Lung (tissue), 12 donors: ENCODE results near the gene FZD2. TPM values are rescaled to one million over a fixed set of nuclear protein-coding genes. Genes with fewer than 3 reads are reported as not detected.
A peak's percentile ranks its signal among the peaks of the same experiment; 100 is the strongest.

Experiments used
- ATAC-seq: fragments of 200-7000 bp; cut with Tn5 transposase; one replicate; pipeline ENCODE4 v1.9.1; 2020; ENCODE audit warnings: moderate number of reproducible peaks; ENCODE audit not compliant: insufficient read depth, low FRiP score
- DNase-seq, 3 donors: peaks; one replicate each; pipeline ENCODE4 v3.0.0-alpha.2; 2013 to 2017
- H3K27ac ChIP-seq, 2 donors: one replicate each; pipeline ENCODE4 v1.5.1; 2013; ENCODE audit warnings: mild to moderate bottlenecking in 2 of 2, moderate library complexity in 2 of 2, control low read depth in 1 of 2, inconsistent platforms in 1 of 2, low read depth in 1 of 2, low read length in 1 of 2
- H3K27me3 ChIP-seq, 3 donors: one replicate each; pipeline ENCODE4 v1.5.1; 2013; ENCODE audit warnings: low read length in 2 of 3; ENCODE audit not compliant: control insufficient read depth in 3 of 3, insufficient read depth in 3 of 3
- H3K36me3 ChIP-seq, 4 donors: one replicate each; pipeline ENCODE4 v1.5.1; 2013; ENCODE audit warnings: low read length in 4 of 4, mild to moderate bottlenecking in 1 of 4, moderate library complexity in 1 of 4; ENCODE audit not compliant: control insufficient read depth in 4 of 4, insufficient read depth in 4 of 4
- H3K4me1 ChIP-seq, 5 donors: one replicate each; pipeline ENCODE4 v1.5.1; 2013; ENCODE audit warnings: low read length in 5 of 5, mild to moderate bottlenecking in 2 of 5, moderate library complexity in 1 of 5; ENCODE audit not compliant: control insufficient read depth in 5 of 5, insufficient read depth in 5 of 5
- H3K4me3 ChIP-seq: one replicate; pipeline ENCODE4 v1.5.1; 2013; ENCODE audit warnings: mild to moderate bottlenecking, control low read depth, moderate library complexity
- H3K9ac ChIP-seq, 2 donors: one replicate each; pipeline ENCODE4 v1.5.1; 2013; ENCODE audit warnings: low read length in 2 of 2, control low read depth in 1 of 2; ENCODE audit not compliant: insufficient read depth in 1 of 2
- H3K9me3 ChIP-seq, 4 donors: one replicate each; pipeline ENCODE4 v1.5.1; 2013; ENCODE audit warnings: low read length in 3 of 4, mild to moderate bottlenecking in 1 of 4, moderate library complexity in 1 of 4; ENCODE audit not compliant: control insufficient read depth in 4 of 4, insufficient read depth in 3 of 4
- WGBS, 2 donors: extraction: QIAGEN DNeasy Blood & Tissue Kit; methylation state at CpG; one replicate each; pipeline ENCODE4 v1.1.7; 2013; 5-methylcytosine and 5-hydroxymethylcytosine counted together
- polyA plus RNA-seq, 2 donors: library from polyadenylated mRNA; stranded (reverse); fragments of 200-250 nt; gene quantifications; one replicate each; pipeline ENCODE4 v1.2.1, GENCODE V29; 2013
- total RNA-seq, 2 donors: library from RNA; depleted of rRNA in 1 of 2; stranded (reverse); fragments of >200 nt in 1 of 2; gene quantifications; one replicate each; pipeline ENCODE4 v1.2.1, GENCODE V29; 2014 to 2021
- TF ChIP-seq, protein P1 (sequence below): IDR thresholded peaks from 2 replicates; pipeline ENCODE4 v1.5.1; 2012; ENCODE audit warnings: mild to moderate bottlenecking; ENCODE audit errors: control extremely low read depth, extremely low read depth
- donor health status: control.
- donor health status: control.
- donor health status: Bipolar disorder and iron deficiency.
- donor health status: healthy.
- donor health status: DM: yes; HTN: yes; CAD: no.

Gene FZD2
- total and polyA plus RNA-seq, 4 donors, result 3.8 to 14.1 (median 6.9) TPM

DNA sequence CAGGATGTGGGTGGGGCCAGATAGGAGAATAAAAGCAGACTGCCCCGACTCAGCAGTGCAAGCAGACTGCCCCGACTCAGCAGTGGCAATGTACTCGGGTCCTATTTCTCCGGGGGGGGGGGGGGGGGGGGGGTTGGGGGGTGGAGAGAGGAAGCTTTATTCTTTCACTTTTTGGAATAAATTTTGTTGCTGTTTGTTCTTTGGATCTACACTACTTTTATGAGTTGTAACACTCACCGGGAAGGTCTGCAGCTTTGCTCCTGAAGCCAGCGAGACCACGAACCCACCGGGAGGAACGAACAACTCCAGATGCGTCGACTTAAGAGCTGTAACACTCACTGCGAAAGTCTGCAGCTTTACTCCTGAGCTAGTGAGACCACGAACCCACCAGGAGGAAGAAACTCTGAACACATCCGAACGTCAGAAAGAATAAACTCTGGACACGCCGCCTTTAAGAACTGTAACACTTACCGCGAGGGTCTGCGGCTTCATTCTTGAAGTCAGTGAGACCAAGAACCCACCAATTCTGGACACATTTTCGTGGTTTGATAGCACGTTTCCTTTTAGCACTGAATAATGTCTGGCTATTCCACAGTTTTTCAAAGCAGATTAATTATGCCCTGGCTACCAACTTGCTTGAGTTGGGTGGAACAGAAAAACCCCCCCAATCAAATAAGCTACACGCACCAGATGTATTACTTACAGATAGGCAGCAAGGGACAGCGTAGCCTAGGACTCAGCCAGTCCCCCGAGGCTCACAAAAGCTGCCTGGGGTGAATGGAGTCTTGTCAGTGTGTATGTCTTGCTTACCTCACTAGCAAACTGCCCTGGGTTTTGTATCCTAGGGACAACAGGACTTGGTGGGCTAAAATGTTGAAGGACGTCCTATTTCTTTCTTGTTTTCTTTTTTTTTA lies 11.9 kb downstream of the FZD2 start:
- Histone ChIP-seq H3K36me3 (no peaks in the 10 kb centered on the region), H3K4me3 (no peak overlapping the region), H3K27me3 (no peaks in the 10 kb centered on the region), H3K9ac (no peak overlapping the region), H3K27ac (no peak overlapping the region), H3K4me1 (no peaks in the 10 kb centered on the region), H3K9me3 (peaks cover 0 to 8% (median 4%) of the 10 kb centered on the region in 4 donors)
- peak in 1 of 3 donors; percentile 65 for DNase-seq
- TF ChIP-seq, protein P1, sequence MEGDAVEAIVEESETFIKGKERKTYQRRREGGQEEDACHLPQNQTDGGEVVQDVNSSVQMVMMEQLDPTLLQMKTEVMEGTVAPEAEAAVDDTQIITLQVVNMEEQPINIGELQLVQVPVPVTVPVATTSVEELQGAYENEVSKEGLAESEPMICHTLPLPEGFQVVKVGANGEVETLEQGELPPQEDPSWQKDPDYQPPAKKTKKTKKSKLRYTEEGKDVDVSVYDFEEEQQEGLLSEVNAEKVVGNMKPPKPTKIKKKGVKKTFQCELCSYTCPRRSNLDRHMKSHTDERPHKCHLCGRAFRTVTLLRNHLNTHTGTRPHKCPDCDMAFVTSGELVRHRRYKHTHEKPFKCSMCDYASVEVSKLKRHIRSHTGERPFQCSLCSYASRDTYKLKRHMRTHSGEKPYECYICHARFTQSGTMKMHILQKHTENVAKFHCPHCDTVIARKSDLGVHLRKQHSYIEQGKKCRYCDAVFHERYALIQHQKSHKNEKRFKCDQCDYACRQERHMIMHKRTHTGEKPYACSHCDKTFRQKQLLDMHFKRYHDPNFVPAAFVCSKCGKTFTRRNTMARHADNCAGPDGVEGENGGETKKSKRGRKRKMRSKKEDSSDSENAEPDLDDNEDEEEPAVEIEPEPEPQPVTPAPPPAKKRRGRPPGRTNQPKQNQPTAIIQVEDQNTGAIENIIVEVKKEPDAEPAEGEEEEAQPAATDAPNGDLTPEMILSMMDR, result no peak
- 29 to 35% methylated on average over 23 to 26 of the region's 26 CpGs for WGBS, 2 donors
- no peak for ATAC-seq

DNA sequence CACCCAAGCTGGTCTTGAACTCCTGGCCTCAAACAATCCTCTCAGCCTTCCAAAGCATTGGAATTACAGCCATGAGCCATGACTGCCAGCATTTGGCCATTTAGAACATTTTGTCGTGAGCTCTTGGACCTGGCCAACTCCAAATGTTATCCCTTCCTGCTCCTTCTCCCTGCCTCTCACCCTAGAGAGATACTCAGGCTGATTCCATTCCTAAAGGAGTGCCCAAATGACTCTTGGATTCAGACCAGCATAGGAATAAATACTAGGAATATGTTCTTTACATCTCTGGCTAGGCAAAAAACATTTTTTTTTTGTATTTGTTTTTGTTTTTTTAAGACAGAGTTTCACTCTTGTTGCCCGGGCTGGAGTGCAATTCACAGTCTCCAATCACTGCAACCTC lies 15.5 kb downstream of the FZD2 start:
- no peak overlapping the region for H3K27ac ChIP-seq
- DNase-seq (no peak), ATAC-seq (no peak)
- TF ChIP-seq, protein P1, result no peak
- H3K27me3 ChIP-seq, result no peaks in the 10 kb centered on the region
- H3K9me3 ChIP-seq, result peaks cover 0 to 3% (median 0%) of the 10 kb centered on the region in 4 donors
- H3K4me1 ChIP-seq, result no peaks in the 10 kb centered on the region
- H3K9ac ChIP-seq, result no peak overlapping the region
- 60 to 90% methylated on average over 2 of the region's 2 CpGs for WGBS, 2 donors
- no peaks in the 10 kb centered on the region for H3K36me3 ChIP-seq
- H3K4me3 ChIP-seq, result no peak overlapping the region

DNA sequence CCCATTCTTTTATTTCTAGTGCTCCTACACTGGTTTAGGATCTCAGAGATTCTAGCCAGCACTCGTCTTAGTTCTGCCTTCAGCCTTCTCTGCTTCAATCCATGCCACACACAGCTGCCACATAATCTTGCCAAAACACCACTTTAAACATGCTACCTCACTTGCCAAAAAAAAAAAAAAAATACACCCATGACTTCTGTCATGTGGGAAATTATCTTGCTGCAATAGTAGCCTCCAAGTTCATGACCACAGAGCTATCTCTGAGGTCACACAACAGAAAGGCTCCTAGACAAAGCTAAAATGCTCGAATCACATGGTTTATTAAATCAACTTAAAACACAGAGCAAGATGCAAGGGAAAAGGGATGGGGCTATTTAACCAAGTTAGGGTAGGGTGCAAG lies 18.1 kb downstream of the FZD2 start:
- no peak overlapping the region for H3K27ac ChIP-seq
- no peaks in the 10 kb centered on the region for H3K4me1 ChIP-seq
- DNase-seq, result no peak
- WGBS, 2 donors, result 53 to 72% methylated on average over 2 of the region's 2 CpGs
- no peak for ATAC-seq
- no peaks in the 10 kb centered on the region for H3K36me3 ChIP-seq
- TF ChIP-seq, protein P1, result no peak
- H3K9ac ChIP-seq, result no peak overlapping the region
- H3K4me3 ChIP-seq, result no peak overlapping the region
- H3K9me3 ChIP-seq, result no peaks in the 10 kb centered on the region
- no peaks in the 10 kb centered on the region for H3K27me3 ChIP-seq
